AG04450 (cell line): Measurements from ENCODE around the gene KLF18. TPM values are rescaled to one million over a fixed set of nuclear protein-coding genes. Genes with fewer than 3 reads are reported as not detected.

Experiments
- CTCF ChIA-PET: fragments of 300-600, 350-600 bp; formaldehyde crosslinking; extraction: SDS; loops from one replicate; lab custom pipeline; 2022; ENCODE audit warnings: antibody characterized with exemption, inconsistent platforms; lab: Charles Lee
- POLR2A ChIA-PET: fragments of 350-600 bp; formaldehyde crosslinking; extraction: SDS; loops from one replicate; lab custom pipeline; 2021; ENCODE audit warnings: antibody characterized with exemption, inconsistent platforms; lab: Yijun Ruan, JAX
- DNase-seq: peaks from one replicate; pipeline ENCODE4 v3.0.0-alpha.2; 2011; ENCODE audit warnings: low read depth, low spot score
- H3K27ac ChIP-seq: one replicate; pipeline ENCODE4 v1.5.1; 2012; ENCODE audit warnings: low read depth, low read length, control low read depth
- H3K27me3 ChIP-seq: one replicate; pipeline ENCODE4 v1.6.0; 2012; ENCODE audit warnings: low read length; ENCODE audit not compliant: control insufficient read depth, insufficient read depth
- H3K4me3 ChIP-seq: 2 replicates; pipeline ENCODE4 v1.5.1; 2011; ENCODE audit warnings: mild to moderate bottlenecking, low read depth, low read length, control low read depth
- H3K9me3 ChIP-seq: 2 replicates; pipeline ENCODE4 v1.5.1; 2012; ENCODE audit warnings: low read length; ENCODE audit not compliant: control insufficient read depth, insufficient read depth
- polyA plus RNA-seq: library from polyadenylated mRNA; depleted of rRNA; stranded (reverse); fragments of >200 nt; gene quantifications from 2 replicates; pipeline ENCODE4 v1.2.3, GENCODE V29; 2011
- TF ChIP-seq, protein P1 (sequence below): IDR thresholded peaks from 2 replicates; pipeline ENCODE4 v1.5.1; 2011; ENCODE audit warnings: low read depth, low read length, control low read depth, inconsistent platforms

The KLF18 gene
- polyA plus RNA-seq, 1 experiment: not detected

DNA sequence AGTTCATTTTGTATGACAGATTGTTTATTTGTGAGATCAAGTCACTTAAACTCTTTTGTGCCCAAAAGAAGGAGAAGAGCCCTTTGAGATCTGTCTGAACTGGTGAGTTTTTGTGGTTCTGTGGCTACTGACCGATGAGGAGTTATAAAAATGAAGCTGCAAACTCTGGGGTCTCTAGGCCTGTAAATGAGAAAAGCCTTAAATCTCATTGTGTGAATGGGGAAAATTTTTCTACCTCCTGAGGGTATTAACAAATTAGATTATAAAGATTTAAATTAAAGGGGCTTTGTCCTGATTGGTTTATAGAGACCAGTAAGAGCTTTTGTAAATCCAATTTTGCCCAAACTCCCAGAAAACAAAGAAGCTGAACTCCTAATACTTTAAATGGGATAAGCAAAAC is 32.5 kb downstream of the KLF18 start:
- no peak overlapping the region for H3K4me3 ChIP-seq
- POLR2A ChIA-PET: no interaction called here
- CTCF ChIA-PET: no interaction called here

DNA sequence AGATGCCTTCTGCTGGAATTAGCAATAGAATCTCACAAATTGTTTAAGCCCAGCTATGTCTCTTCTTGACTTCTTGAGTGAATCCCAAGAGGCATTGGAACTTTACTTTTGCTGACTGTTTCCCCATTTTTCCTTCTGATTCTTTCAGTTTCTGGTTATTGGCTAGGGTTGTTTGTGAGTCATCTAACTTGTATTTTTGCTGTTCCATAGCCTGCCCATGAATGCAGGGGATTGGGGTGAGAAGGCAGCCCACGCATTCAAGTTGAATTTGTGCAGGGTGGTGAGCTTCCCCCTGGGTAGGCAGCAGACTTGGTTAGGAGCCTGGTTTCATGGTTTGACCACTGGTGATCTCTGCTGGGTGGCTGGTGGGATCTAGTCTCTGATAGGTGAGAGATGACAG is 33.2 kb downstream of the KLF18 start:
- Histone ChIP-seq H3K4me3 (no peak overlapping the region), H3K27me3 (peaks cover 2% of the 10 kb centered on the region), H3K9me3 (peaks cover 3% of the 10 kb centered on the region; the same call in 1 of the 2 replicates), H3K27ac (no peak overlapping the region)
- POLR2A ChIA-PET: no interaction called here
- DNase-seq: peak; percentile 8
- CTCF ChIA-PET: no interaction called here
- TF ChIP-seq, protein P1, sequence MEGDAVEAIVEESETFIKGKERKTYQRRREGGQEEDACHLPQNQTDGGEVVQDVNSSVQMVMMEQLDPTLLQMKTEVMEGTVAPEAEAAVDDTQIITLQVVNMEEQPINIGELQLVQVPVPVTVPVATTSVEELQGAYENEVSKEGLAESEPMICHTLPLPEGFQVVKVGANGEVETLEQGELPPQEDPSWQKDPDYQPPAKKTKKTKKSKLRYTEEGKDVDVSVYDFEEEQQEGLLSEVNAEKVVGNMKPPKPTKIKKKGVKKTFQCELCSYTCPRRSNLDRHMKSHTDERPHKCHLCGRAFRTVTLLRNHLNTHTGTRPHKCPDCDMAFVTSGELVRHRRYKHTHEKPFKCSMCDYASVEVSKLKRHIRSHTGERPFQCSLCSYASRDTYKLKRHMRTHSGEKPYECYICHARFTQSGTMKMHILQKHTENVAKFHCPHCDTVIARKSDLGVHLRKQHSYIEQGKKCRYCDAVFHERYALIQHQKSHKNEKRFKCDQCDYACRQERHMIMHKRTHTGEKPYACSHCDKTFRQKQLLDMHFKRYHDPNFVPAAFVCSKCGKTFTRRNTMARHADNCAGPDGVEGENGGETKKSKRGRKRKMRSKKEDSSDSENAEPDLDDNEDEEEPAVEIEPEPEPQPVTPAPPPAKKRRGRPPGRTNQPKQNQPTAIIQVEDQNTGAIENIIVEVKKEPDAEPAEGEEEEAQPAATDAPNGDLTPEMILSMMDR: no peak

More for the DNA sequence above, 32.5 kb downstream of the KLF18 start:
- Histone ChIP-seq H3K9me3 (no peaks in the 10 kb centered on the region), H3K27ac (no peak overlapping the region), H3K27me3 (peaks cover 2% of the 10 kb centered on the region)
- TF ChIP-seq, protein P1: no peak
- no peak for DNase-seq

DNA sequence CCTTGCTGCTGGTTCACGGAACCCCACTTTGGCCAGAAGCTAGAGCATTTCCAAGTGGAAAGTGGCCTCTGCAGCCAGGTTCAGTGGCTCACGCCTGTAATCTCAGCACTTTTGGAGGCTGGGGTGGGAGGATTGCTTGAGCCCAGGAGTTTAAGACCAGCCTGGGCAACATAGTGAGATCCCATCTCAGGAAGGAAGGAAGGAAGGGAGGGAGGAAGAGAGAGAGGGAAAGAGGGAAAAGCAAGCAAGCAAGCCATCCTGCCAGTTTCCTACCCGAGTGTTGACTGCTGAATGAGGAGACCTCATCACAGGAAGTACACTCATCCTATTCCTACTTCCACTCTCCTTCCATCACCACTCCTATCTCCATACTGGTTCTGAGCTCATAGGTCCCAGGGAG is 35.6 kb downstream of the KLF18 start:
- Histone ChIP-seq H3K4me3 (no peak overlapping the region), H3K9me3 (peaks cover 3% of the 10 kb centered on the region; the same call in 1 of the 2 replicates), H3K27me3 (peaks cover 2% of the 10 kb centered on the region), H3K27ac (no peak overlapping the region)
- no peak for DNase-seq
- CTCF ChIA-PET: no interaction called here
- POLR2A ChIA-PET: no interaction called here
- TF ChIP-seq, protein P1: no peak

DNA sequence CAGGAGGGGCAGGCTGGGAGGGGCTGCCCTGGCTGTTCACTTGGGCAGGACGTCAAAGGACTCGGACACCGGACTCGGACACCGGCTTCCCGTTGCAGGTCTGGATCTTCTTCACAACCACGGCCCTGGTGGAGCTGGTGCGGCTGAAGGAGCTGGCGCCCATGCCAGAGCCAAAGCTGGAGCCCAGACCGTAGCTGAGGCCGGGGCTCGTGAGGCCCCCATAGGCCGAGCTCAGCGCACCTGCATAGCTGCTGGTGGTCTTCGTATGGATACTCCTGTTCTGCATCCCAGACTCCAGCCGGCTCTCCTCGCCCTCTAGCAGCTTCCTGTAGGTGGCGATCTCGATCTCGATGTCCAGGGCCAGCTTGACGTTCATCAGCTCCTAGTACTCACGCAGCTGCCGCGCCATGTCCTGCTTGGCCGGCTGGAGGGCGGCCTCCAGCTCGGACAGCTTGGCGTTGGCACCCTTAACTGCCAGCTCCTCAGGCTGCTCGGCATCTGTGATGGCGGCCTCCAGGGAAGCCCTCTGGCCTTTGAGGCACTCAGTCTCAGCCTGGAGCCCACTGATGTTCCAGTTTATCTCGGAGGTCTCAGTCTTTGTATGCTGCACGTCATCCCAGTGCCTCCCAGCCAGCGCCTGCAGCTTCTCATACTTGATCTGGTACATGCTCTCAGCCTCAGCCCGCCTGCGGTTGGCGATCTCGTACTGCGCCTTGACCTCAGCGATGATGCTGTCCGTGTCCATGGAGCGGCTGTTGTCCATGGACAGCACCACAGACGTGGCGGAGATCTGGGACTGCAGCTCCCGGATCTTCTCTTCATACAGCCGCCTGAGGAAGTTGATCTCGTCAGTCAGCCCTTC is 37.9 kb downstream of the KLF18 start:
- CTCF ChIA-PET: interaction anchor here (1.0 to 1.8 kb wide), 6 partner anchors 8 to 574 kb away, joined by 3 to 9 read pairs (median 5); no protein-coding TSS in a partner anchor
- no peak overlapping the region for H3K4me3 ChIP-seq

More for the DNA sequence above, 37.9 kb downstream of the KLF18 start:
- H3K27ac ChIP-seq: no peak overlapping the region
- peaks cover 3% of the 10 kb centered on the region; the same call in 1 of the 2 replicates for H3K9me3 ChIP-seq
- H3K27me3 ChIP-seq: peaks cover 2% of the 10 kb centered on the region
- TF ChIP-seq, protein P1: peak; percentile 25; the same call in 1 of the 2 replicates
- no peak for DNase-seq
- POLR2A ChIA-PET: interaction anchor here (0.6 kb wide), 1 partner anchor 467 kb away, joined by 3 read pairs; no protein-coding TSS in a partner anchor
